ENCODE results near the gene NRL. TPM values are rescaled to one million over a fixed set of nuclear protein-coding genes. Genes with fewer than 3 reads are reported as not detected.
"Not testable (repeated sequence)": the region's sequence is repeated elsewhere in the genome, so short reads cannot be mapped to it uniquely, and the experiment has no call there.

NRL gene
- total RNA-seq, 1 experiment from 2014 or later = 2.5 TPM

DNA sequence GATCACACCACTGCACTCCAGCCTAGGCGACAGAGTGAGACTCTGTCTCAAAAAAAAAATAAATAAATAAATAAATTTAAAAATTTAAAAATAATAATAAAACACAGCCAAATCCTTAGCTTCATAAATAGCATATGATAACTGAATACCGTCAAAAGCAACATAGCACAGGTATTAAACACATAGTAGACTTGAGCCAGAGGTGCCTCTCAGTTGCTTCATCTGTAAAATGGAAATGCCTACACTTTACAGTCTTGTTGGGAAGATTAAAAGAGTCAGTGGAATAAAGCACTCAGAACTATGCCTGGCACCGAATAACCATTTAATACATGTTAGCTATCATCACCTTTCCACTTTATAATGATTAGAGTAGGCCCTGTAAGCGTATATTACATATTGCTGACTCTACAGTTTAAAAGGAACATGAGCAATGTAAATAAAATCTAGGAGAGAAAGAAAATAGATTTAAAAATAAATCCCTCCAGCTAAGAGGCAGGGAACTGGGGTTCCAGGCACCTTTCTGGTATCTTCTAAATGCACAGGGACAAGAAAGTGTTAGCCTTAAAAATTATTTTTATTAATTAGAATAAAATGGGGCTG is 8.0 kb downstream of the NRL start:
- H3K27ac Mint-ChIP-seq = no peak overlapping the region
- Histone ChIP-seq H4K8ac (replicated peaks; ENCODE audit: insufficient read length, low read depth, low read length) (no peak overlapping the region), H3K9me3 (ENCODE audit: control insufficient read depth, low read depth, low read length) (no peaks in the 10 kb centered on the region)

DNA sequence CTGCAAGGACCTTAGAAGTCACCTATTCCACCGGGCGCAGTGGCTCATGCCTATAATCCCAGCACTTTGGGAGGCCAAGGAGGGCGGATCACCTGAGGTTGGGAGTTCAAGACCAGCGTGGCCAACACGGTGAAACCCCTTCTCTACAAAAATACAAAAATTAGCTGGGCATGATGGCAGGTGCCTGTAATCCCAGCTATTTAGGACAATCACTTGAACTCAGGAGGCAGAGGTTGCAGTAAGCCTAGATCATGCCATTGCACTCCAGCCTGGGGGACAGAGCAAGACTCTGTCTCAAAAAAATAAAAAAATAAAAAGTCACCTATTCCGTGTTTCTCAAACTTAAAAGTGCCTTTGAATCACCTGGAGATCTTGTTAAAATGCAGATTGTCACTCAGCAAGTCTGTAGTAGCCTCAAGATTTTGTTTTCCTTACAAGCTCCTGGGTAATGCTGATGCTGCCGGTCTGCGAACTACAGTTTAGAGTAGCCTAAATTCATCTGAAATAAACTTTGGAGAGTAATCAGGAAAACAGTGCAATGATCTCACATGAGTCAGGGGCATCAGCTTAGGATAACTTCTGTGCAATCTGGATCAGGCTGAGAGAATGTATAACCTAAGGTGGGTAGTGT is 9.0 kb downstream of the NRL start:
- H4K8ac ChIP-seq (replicated peaks; ENCODE audit: insufficient read length, low read depth, low read length); H2BK20ac ChIP-seq (ENCODE audit: low read depth, low read length, poor library complexity, severe bottlenecking); H3K4me2 ChIP-seq (ENCODE audit: insufficient read depth, insufficient read length, low read length); H3K23ac ChIP-seq (ENCODE audit: insufficient read length, low read depth, low read length); H3K56ac ChIP-seq (ENCODE audit: insufficient read length, low read depth, low read length); H3K4ac ChIP-seq (ENCODE audit: low read depth, low read length); H2BK120ac ChIP-seq (ENCODE audit: low read depth, low read length, poor library complexity, severe bottlenecking); H3K4me1 Mint-ChIP-seq; H3K79me1 ChIP-seq (ENCODE audit: insufficient read depth, low read depth, low read length, poor library complexity, severe bottlenecking); H3K27me3 ChIP-seq (ENCODE audit: insufficient read depth, low read length); H3K27ac ChIP-seq (ENCODE audit: insufficient read length, low read depth, low read length); H3K27me3 Mint-ChIP-seq (ENCODE audit: low read depth); H3K4me3 Mint-ChIP-seq; H4K20me1 ChIP-seq (ENCODE audit: control insufficient read depth, insufficient read depth, insufficient read length); H4K91ac ChIP-seq (ENCODE audit: insufficient read length, low read depth, low read length); H4K5ac ChIP-seq (ENCODE audit: insufficient read length, low read depth, low read length); H3K18ac ChIP-seq (ENCODE audit: insufficient read length, low read depth, low read length); H3K23me2 ChIP-seq (ENCODE audit: insufficient read length, low read depth, low read length, poor library complexity, severe bottlenecking); H3K79me2 ChIP-seq (ENCODE audit: insufficient read depth, low read length); H2AFZ ChIP-seq (ENCODE audit: low read length); H3K4me1 ChIP-seq (ENCODE audit: insufficient read depth, low read length); H3K9me3 ChIP-seq (ENCODE audit: control insufficient read depth, low read depth, low read length); H2BK5ac ChIP-seq (ENCODE audit: insufficient read length, low read length); H3K9ac ChIP-seq (ENCODE audit: extremely low read depth, insufficient read length, low read length); H2BK15ac ChIP-seq (ENCODE audit: low read depth, low read length); DNase-seq; H2AK5ac ChIP-seq (ENCODE audit: insufficient read length, low read length); H2BK12ac ChIP-seq (ENCODE audit: insufficient read length, low read depth, low read length); H3T11ph ChIP-seq (ENCODE audit: low read length); H3K14ac ChIP-seq (ENCODE audit: insufficient read depth, low read length): not testable (repeated sequence)
- Mint-ChIP-seq H3K27ac (0 out of 7 replicates have a peak overlapping the region, but pooled peaks of 1 of the 3 experiments have one; percentile 53), H3K36me3 (ENCODE audit: insufficient read depth in 1 of 3, low read depth in 3 of 3) (peaks cover 37 to 42% (median 42%) of the 10 kb centered on the region in 3 experiments), H3K9me3 (peaks cover 18 to 19% of the 10 kb centered on the region in 2 experiments)
- no CpG with 5 or more reads among the region's 8 CpGs for WGBS (ENCODE audit: extremely low coverage, insufficient read length, low lambda C conversion rate)

More for the DNA sequence above, 8.0 kb downstream of the NRL start:
- no peaks in the 10 kb centered on the region for H3K4me1 ChIP-seq (ENCODE audit: insufficient read depth, low read length)
- no peak overlapping the region for H3K4me2 ChIP-seq (ENCODE audit: insufficient read depth, insufficient read length, low read length)
- DNase-seq = no peak
- no peak overlapping the region for H3K4ac ChIP-seq (ENCODE audit: low read depth, low read length)
- no peak overlapping the region for H3K14ac ChIP-seq (ENCODE audit: insufficient read depth, low read length)
- H2BK12ac ChIP-seq (ENCODE audit: insufficient read length, low read depth, low read length) = no peak overlapping the region
- Mint-ChIP-seq H3K4me3 (no peak overlapping the region; a peak in 1 of 5 replicates), H3K9me3 (peaks cover 18 to 19% of the 10 kb centered on the region in 2 experiments), H3K36me3 (ENCODE audit: insufficient read depth in 1 of 3, low read depth in 3 of 3) (peaks cover 29 to 33% (median 33%) of the 10 kb centered on the region in 3 experiments), H3K27me3 (ENCODE audit: low read depth) (no peaks in the 10 kb centered on the region), H3K4me1 (peaks cover 3 to 5% of the 10 kb centered on the region in 2 experiments)
- H2AK5ac ChIP-seq (ENCODE audit: insufficient read length, low read length) = no peak overlapping the region
- H2AFZ ChIP-seq (ENCODE audit: low read length) = no peak overlapping the region
- no peak overlapping the region for H3K23ac ChIP-seq (ENCODE audit: insufficient read length, low read depth, low read length)
- H3K27ac ChIP-seq (ENCODE audit: insufficient read length, low read depth, low read length) = no peak overlapping the region
- no peak overlapping the region for H3K9ac ChIP-seq (ENCODE audit: extremely low read depth, insufficient read length, low read length)
- no peaks in the 10 kb centered on the region for H3K79me2 ChIP-seq (ENCODE audit: insufficient read depth, low read length)
- H3K27me3 ChIP-seq (ENCODE audit: insufficient read depth, low read length) = no peaks in the 10 kb centered on the region
- H3K56ac ChIP-seq (ENCODE audit: insufficient read length, low read depth, low read length) = no peak overlapping the region
- no peak overlapping the region for H3T11ph ChIP-seq (ENCODE audit: low read length)
- no peak overlapping the region for H2BK5ac ChIP-seq (ENCODE audit: insufficient read length, low read length)
- TF ChIP-seq, protein P1, sequence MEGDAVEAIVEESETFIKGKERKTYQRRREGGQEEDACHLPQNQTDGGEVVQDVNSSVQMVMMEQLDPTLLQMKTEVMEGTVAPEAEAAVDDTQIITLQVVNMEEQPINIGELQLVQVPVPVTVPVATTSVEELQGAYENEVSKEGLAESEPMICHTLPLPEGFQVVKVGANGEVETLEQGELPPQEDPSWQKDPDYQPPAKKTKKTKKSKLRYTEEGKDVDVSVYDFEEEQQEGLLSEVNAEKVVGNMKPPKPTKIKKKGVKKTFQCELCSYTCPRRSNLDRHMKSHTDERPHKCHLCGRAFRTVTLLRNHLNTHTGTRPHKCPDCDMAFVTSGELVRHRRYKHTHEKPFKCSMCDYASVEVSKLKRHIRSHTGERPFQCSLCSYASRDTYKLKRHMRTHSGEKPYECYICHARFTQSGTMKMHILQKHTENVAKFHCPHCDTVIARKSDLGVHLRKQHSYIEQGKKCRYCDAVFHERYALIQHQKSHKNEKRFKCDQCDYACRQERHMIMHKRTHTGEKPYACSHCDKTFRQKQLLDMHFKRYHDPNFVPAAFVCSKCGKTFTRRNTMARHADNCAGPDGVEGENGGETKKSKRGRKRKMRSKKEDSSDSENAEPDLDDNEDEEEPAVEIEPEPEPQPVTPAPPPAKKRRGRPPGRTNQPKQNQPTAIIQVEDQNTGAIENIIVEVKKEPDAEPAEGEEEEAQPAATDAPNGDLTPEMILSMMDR (conservative IDR thresholded peaks at IDR 0.05) = no peak
- no peaks in the 10 kb centered on the region for H3K79me1 ChIP-seq (ENCODE audit: insufficient read depth, low read depth, low read length, poor library complexity, severe bottlenecking)
- H2BK15ac ChIP-seq (ENCODE audit: low read depth, low read length) = no peak overlapping the region
- no peak overlapping the region for H4K91ac ChIP-seq (ENCODE audit: insufficient read length, low read depth, low read length)
- H4K20me1 ChIP-seq (ENCODE audit: control insufficient read depth, insufficient read depth, insufficient read length) = no peaks in the 10 kb centered on the region
- no peak overlapping the region for H2BK120ac ChIP-seq (ENCODE audit: low read depth, low read length, poor library complexity, severe bottlenecking)
- H3K18ac ChIP-seq (ENCODE audit: insufficient read length, low read depth, low read length) = no peak overlapping the region
- H2BK20ac ChIP-seq (ENCODE audit: low read depth, low read length, poor library complexity, severe bottlenecking) = no peak overlapping the region
- no peak overlapping the region for H4K5ac ChIP-seq (ENCODE audit: insufficient read length, low read depth, low read length)
- no peaks in the 10 kb centered on the region for H3K23me2 ChIP-seq (ENCODE audit: insufficient read length, low read depth, low read length, poor library complexity, severe bottlenecking)
- WGBS (ENCODE audit: extremely low coverage, insufficient read length, low lambda C conversion rate) = no CpG with 5 or more reads among the region's 4 CpGs

All from H9 (cell line).